PC-3 (cell line): ENCODE data around the gene EFR3B. TPM values are rescaled to one million over a fixed set of nuclear protein-coding genes. Genes with fewer than 3 reads are reported as not detected.
"Not testable (repeated sequence)": the region's sequence is repeated elsewhere in the genome, so short reads cannot be mapped to it uniquely, and the experiment has no call there.

Experiments
- ATAC-seq: fragments of 200-7000 bp; cut with Tn5 transposase; 2 replicates; pipeline ENCODE4 v1.9.1; 2020; ENCODE audit warnings: mild to moderate bottlenecking, moderate library complexity
- BruUV-seq: library from RNA; stranded (reverse); fragments of 400-500 nt; replicated peaks from 2 replicates; lab custom pipeline; 2021; lab: Mats Ljungman, UMichigan
- CTCF ChIA-PET: fragments of 300-600 bp; sonication (Branson Sonifier 250); formaldehyde crosslinking; loops from one replicate; lab custom pipeline; 2022; ENCODE audit warnings: antibody characterized with exemption; lab: Charles Lee
- POLR2A ChIA-PET: fragments of 300-600 bp; sonication (Branson Sonifier 250); formaldehyde crosslinking; loops from one replicate; lab custom pipeline; 2022; ENCODE audit warnings: antibody characterized with exemption; ENCODE audit not compliant: unreplicated experiment; lab: Charles Lee
- DNase-seq: peaks from one replicate; pipeline ENCODE4 v3.0.0-alpha.2; 2015
- H2AFZ ChIP-seq: fragments of 300-600 bp; sonication (generic); 2 replicates; pipeline ENCODE4 v1.6.0; 2016; ENCODE audit warnings: antibody characterized with exemption, low read length
- H3F3A ChIP-seq: fragments of 300-600 bp; sonication (generic); one replicate; pipeline ENCODE4 v1.6.0; 2017; ENCODE audit warnings: antibody characterized with exemption, low read length, control low read depth, mild to moderate bottlenecking; ENCODE audit not compliant: unreplicated experiment
- H3K27ac ChIP-seq: fragments of 300-600 bp; sonication (generic); 2 replicates; pipeline ENCODE4 v1.5.1; 2016; ENCODE audit warnings: mild to moderate bottlenecking, low read length
- H3K27me3 ChIP-seq: fragments of 300-600 bp; sonication (generic); 2 replicates; pipeline ENCODE4 v1.6.1; 2016; ENCODE audit warnings: low read length, mixed read lengths
- H3K36me3 ChIP-seq: fragments of 300-600 bp; sonication (generic); 2 replicates; pipeline ENCODE4 v1.6.1; 2016; ENCODE audit warnings: low read depth, mixed run types, low read length, mixed read lengths
- H3K4me1 ChIP-seq: fragments of 300-600 bp; sonication (generic); 2 replicates; pipeline ENCODE4 v1.5.1; 2016; ENCODE audit warnings: low read length; ENCODE audit not compliant: insufficient read depth
- H3K4me2 ChIP-seq: fragments of 300-600 bp; sonication (generic); 2 replicates; pipeline ENCODE4 v1.6.0; 2016; ENCODE audit warnings: low read length
- H3K4me3 ChIP-seq: fragments of 300-600 bp; sonication (generic); 2 replicates; pipeline ENCODE4 v1.5.1; 2016; ENCODE audit warnings: mild to moderate bottlenecking, low read length, mixed read lengths
- H3K79me2 ChIP-seq: fragments of 300-600 bp; sonication (generic); 2 replicates; pipeline ENCODE4 v1.6.1; 2017; ENCODE audit warnings: low read length, mixed read lengths
- H3K9ac ChIP-seq: fragments of 300-600 bp; sonication (generic); 2 replicates; pipeline ENCODE4 v1.6.0; 2016; ENCODE audit warnings: mild to moderate bottlenecking, low read length
- H3K9me2 ChIP-seq: fragments of 300-600 bp; sonication (generic); replicated peaks from 2 replicates; pipeline ENCODE4 v1.6.1; 2016; ENCODE audit warnings: mixed run types, low read length, mixed read lengths
- H3K9me3 ChIP-seq: fragments of 300-600 bp; sonication (generic); 2 replicates; pipeline ENCODE4 v1.6.1; 2016; ENCODE audit warnings: low read length, mixed read lengths
- H4K20me1 ChIP-seq: fragments of 300-600 bp; sonication (generic); 2 replicates; pipeline ENCODE4 v1.6.1; 2016; ENCODE audit warnings: low read length, mixed read lengths
- EZH2 ChIP-seq: fragments of 300-600 bp; sonication (generic); IDR thresholded peaks from one replicate; pipeline ENCODE4 v1.6.1; 2017; ENCODE audit warnings: antibody characterized with exemption, mild to moderate bottlenecking, low read length; ENCODE audit not compliant: unreplicated experiment
- EZH2phosphoT487 ChIP-seq: fragments of 300-600 bp; sonication (generic); IDR thresholded peaks from 2 replicates; pipeline ENCODE4 v1.6.1; 2018; ENCODE audit warnings: mild to moderate bottlenecking, antibody characterized with exemption, low read length, borderline replicate concordance
- intact Hi-C: fragments of 100-400 bp; cut with micrococcal nuclease; formaldehyde crosslinking; loops from 2 replicates; pipeline ENCODE4 v1.9.0; 2023
- total RNA-seq: library from RNA; depleted of rRNA; stranded (reverse); fragments of >200 nt; gene quantifications from 2 replicates; pipeline ENCODE4 v1.2.3, GENCODE V29; 2014
- TF ChIP-seq, protein P1 (sequence below): fragments of 300-600 bp; sonication (generic); conservative IDR thresholded peaks from 2 replicates; pipeline ENCODE4 v1.5.1; 2017; ENCODE audit warnings: antibody characterized with exemption, low read depth, mild to moderate bottlenecking, low read length

EFR3B gene
- total RNA-seq, 1 experiment from 2014 or later, result 4.6 TPM

DNA sequence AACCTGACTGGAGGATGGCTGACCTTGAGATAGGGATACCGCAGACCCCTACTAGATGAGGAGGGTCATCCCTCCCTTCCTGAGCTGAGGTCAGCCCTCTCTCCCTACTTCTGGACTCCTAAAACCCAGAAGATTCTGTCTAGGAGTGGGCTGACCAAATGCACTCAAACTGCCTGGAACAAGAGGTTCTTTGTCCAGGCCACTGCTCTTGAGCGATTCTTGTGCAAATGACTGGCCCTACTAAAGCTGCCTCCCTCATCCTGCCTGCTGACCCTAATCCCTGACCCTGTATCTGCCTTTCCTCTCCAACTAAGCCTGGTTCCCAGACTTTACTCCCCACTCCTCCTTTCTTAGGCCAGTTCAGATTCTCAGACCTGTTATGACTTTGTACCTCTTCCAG is 56.2 kb downstream of the EFR3B start:
- Histone ChIP-seq H3K79me2 (no peaks in the 10 kb centered on the region), H3K9ac (no peak overlapping the region), H3K36me3 (no peaks in the 10 kb centered on the region), H3K27me3 (no peaks in the 10 kb centered on the region), H4K20me1 (no peaks in the 10 kb centered on the region), H3F3A (no peaks in the 10 kb centered on the region), H3K4me2 (no peak overlapping the region), H3K4me1 (peaks cover 5% of the 10 kb centered on the region), H3K9me2 (no peaks in the 10 kb centered on the region), H3K27ac (no peak overlapping the region), H3K9me3 (no peaks in the 10 kb centered on the region), H2AFZ (no peak overlapping the region), H3K4me3 (no peak overlapping the region)
- intact Hi-C loops, result no loop called here
- TF ChIP-seq EZH2phosphoT487 (no peak), EZH2 (no peak)
- TF ChIP-seq, protein P1, sequence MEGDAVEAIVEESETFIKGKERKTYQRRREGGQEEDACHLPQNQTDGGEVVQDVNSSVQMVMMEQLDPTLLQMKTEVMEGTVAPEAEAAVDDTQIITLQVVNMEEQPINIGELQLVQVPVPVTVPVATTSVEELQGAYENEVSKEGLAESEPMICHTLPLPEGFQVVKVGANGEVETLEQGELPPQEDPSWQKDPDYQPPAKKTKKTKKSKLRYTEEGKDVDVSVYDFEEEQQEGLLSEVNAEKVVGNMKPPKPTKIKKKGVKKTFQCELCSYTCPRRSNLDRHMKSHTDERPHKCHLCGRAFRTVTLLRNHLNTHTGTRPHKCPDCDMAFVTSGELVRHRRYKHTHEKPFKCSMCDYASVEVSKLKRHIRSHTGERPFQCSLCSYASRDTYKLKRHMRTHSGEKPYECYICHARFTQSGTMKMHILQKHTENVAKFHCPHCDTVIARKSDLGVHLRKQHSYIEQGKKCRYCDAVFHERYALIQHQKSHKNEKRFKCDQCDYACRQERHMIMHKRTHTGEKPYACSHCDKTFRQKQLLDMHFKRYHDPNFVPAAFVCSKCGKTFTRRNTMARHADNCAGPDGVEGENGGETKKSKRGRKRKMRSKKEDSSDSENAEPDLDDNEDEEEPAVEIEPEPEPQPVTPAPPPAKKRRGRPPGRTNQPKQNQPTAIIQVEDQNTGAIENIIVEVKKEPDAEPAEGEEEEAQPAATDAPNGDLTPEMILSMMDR, result no peak
- POLR2A ChIA-PET, result no interaction called here
- CTCF ChIA-PET, result no interaction called here
- no TSS peak for BruUV-seq
- DNase-seq (no peak), ATAC-seq (no peak)

GRCh38 chr2:25098670-25099486 is 57.0 kb downstream of the EFR3B start:
- Histone ChIP-seq H3K4me3 (no peak overlapping the region), H3K4me2 (no peak overlapping the region), H3K9me3 (no peaks in the 10 kb centered on the region), H3K79me2 (no peaks in the 10 kb centered on the region), H3K9me2 (no peaks in the 10 kb centered on the region), H3K36me3 (no peaks in the 10 kb centered on the region), H3F3A (no peaks in the 10 kb centered on the region), H3K9ac (no peak overlapping the region), H4K20me1 (no peaks in the 10 kb centered on the region), H3K4me1 (peaks cover 11% of the 10 kb centered on the region), H3K27me3 (no peaks in the 10 kb centered on the region), H2AFZ (no peak overlapping the region), H3K27ac (no peak overlapping the region)
- POLR2A ChIA-PET, result interaction anchor here (0.6 kb wide), 1 partner anchor 899 kb away, joined by 4 read pairs; no protein-coding TSS in a partner anchor
- no peak for ATAC-seq
- TF ChIP-seq EZH2phosphoT487 (no peak), EZH2 (no peak)
- no TSS peak for BruUV-seq
- CTCF ChIA-PET, result no interaction called here
- DNase-seq, result no peak
- intact Hi-C loops, result no loop called here

- H3K4me2 ChIP-seq, H3K9ac ChIP-seq, H3K4me3 ChIP-seq, H3K27me3 ChIP-seq, H3K27ac ChIP-seq, ATAC-seq, H4K20me1 ChIP-seq, H3K36me3 ChIP-seq, POLR2A ChIA-PET, H2AFZ ChIP-seq, H3K9me2 ChIP-seq, intact Hi-C loops, H3F3A ChIP-seq, DNase-seq, H3K9me3 ChIP-seq, BruUV-seq, CTCF ChIA-PET, H3K79me2 ChIP-seq: not testable (repeated sequence)
- peaks cover 40% of the 10 kb centered on the region for H3K4me1 ChIP-seq
Observed at GRCh38 chr2:25102352-25102751, 60.5 kb downstream of the EFR3B start.
